Posterior vena cava (tissue), 2 donors: ENCODE results near the gene NT5C3A. TPM values are rescaled to one million over a fixed set of nuclear protein-coding genes. Genes with fewer than 3 reads are reported as not detected.
"Not testable (repeated sequence)": the region's sequence is repeated elsewhere in the genome, so short reads cannot be mapped to it uniquely, and the experiment has no call there.

Experiments
- DNase-seq: peaks from one replicate; pipeline ENCODE4 v3.0.0-alpha.2; 2020; ENCODE audit warnings: low spot score
- intact Hi-C, 2 donors: fragments of 100-400 bp; cut with DNase I; formaldehyde crosslinking; loops; one replicate each; pipeline versions ENCODE4 v1.14.1 to v1.14.2; 2022 to 2023
- total RNA-seq, 2 donors: library from RNA; stranded (reverse); fragmentation: NEBNext Ultra II Directional; extraction: Animal tissue kit (Norgen Biotek cat#: 25700); gene quantifications; one replicate each; pipeline ENCODE4 v1.2.1, GENCODE V29; 2021
- donor health status: DM: yes; HTN: yes; CAD: no.
- donor health status: DM: yes; HTN: yes; CAD: no.

NT5C3A gene
- total RNA-seq, 2 donors from 2014 or later, result 20.0 to 20.1 TPM

DNA sequence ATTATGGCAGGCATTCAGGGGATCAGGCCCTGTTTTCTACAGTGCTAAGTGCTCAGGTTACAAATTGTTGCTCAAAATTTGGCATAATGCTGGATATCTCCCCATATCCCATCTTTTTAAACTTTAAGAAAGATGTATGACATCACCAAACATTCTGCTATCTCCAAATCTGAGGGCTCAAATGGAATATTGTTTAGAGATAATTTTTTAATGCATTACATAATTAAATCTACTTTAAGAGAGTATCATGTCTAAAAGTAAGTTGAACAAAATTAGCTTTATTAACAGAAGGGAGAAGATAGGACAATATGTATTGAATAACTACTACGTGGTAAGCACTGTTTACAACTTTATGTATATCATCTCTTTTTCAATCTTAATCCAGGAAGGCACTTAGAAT, 13.9 kb downstream of the NT5C3A start:
- intact Hi-C loops, result no loop called here
- no peak for DNase-seq

DNA sequence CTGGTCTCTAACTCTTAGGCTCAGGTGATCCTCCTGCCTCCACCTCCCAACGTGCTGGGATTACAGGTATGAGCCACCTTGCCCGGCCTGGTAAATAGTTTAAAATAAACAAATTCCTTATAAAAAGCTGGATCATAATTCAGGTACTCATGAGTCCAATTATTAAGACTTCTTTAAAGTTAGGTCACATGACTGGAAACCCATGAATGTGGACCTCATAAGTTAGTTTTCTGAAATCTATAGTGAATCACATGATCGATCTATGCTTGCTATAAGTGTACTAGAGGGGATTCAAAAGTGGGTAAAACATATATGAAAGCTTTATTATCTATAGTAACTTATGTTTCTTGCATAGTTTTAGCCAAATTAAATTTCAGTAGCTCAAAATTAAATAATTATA, 14.3 kb downstream of the NT5C3A start:
- intact Hi-C loops, result no loop called here

DNA sequence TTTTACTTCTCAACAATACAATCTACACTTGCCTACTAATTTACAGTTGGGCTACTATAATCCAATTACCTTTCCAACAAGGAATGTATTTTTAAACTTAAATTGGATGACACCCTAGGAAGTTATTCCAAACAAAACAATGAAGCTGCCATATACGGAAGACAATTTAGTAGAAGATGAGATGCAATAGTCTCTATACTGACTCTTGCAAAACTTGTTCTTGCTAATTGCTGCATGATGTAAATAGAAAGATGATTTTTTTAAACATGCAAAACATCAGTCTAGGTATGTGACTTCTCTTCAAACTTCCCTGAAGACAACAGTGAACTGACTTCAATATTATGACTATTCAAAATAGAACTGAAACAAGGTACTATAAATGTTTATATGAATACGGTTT, 17.6 kb downstream of the NT5C3A start:
- intact Hi-C loops, result no loop called here
- DNase-seq, result no peak

More for the DNA sequence above, 14.3 kb downstream of the NT5C3A start:
- DNase-seq, result no peak

DNA sequence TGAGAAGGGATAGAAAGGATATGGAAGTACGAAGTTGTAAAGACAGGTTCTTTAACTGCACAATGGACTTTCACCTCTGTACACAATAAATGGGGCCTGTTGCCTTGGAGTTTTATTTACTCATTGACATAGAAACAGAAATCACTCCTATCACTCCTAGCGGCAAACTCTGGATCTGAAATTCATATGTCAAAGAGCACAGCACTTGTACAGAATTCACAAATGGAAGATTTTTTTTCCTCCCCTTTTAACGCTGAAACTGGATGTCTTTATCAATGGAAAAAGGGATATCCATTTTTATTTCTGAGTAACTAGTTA, 18.2 kb downstream of the NT5C3A start:
- no peak for DNase-seq
- intact Hi-C loops, result no loop called here

DNA sequence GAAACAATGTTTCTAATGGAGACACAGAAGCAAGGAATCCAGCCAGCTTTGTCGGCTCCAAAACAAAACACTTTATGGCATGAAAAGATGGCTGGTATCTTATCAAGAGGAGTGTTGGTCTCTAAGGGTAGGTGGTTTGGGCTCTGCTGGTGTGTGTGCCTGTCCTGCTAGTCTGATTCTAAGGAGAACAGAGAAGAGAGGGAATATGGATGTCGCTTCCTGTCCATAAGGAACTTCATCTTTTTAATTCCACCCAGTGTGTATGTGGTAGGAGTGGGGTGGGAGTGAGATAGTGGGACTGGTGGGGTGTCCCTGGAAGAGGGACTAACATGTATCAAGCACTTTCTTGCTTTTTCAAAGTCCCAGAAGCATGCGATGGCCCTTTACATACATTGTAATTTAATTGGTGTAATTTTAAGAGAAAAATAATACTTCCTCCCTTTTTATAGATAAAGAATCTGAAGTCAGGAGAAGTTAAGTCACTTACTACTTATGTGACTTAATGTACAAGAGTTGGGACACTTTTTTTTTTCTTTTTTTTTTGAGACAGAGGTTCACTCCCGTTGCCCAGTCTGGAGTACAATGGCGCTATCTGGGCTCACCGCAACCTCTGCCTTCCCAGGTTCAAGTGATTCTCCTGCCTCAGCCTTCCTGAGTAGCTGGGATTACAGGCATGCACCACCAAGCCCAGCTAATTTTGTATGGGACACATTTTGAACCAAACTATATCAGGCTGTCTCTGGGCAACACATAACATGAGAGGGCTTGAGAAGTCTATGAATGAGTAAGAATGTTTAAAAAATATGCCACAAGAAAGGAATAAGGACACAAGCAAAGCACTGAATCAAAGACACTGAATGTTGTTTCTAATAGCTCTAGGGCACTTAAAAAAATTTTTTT, 18.8 kb downstream of the NT5C3A start:
- intact Hi-C loops, result no loop called here
- no peak for DNase-seq

DNA sequence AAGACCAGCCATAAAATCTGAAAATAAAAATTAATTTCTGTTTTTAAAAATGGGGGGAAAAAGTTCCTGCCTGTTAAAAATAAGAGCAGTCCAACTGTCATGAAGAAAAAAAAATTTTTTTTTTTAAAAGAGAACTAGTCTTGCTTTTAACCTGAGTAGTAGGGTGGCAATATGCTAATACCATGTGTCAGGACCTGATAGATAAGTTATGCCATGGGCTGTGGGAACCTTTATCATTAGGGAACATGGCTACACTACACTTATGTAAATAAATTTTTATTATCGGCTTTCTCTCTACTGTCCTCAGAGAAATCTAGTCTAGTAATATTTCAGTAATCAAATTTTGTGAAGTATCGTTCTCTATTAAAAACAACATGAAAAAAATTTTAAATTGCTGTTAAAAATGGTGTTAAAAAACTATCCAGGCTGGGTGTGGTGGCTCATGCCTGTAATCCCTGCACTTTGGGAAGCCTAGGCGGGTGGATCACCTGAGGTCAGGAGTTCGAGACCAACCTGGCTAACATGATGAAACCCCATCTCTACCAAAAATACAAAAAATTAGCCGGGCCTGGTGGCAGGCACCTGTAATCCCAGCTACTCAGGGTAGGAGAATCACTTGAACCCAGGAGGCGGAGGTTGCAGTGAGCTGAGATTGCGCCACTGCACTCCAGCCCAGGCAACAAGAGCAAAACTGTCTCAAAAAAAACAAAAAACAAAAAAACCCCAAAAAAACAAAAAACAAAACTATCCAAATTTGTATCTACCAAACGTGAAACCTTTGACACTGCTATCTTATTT, 20.7 kb downstream of the NT5C3A start:
- DNase-seq, result no peak
- intact Hi-C loops, result no loop called here

DNA sequence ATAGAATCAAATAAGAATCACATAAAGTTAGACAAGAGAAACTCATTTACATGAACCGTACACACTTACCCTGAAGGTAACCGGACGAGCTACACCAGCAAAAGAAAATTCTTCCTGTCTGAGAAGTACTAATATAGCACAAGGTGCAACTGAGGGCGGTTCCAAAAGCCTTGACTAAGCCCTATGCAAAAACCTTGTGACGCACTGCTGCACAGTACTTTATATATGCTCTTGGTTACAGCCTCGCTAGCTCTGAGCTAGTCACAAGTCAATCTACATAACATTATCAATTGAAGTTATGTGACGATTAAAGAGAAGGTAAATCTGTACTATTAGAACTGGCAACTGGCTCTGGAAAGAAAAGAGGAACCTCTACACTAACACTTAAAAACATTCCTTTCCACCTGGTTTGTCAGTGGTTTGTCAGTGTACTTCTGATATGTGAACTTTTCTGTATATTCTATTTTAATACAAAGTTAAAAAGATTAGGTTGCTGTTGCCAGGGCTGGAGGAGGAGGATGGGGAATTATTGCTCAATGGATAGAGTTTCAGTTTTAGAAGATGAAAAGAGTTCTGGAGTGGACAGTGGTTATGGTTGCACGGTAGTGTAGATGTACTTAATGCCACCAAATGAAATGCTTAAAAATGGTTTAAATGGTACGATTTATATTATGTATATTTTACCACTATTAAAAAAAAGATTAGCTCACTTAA, 21.6 kb downstream of the NT5C3A start:
- DNase-seq, result no peak
- intact Hi-C loops, result no loop called here

DNA sequence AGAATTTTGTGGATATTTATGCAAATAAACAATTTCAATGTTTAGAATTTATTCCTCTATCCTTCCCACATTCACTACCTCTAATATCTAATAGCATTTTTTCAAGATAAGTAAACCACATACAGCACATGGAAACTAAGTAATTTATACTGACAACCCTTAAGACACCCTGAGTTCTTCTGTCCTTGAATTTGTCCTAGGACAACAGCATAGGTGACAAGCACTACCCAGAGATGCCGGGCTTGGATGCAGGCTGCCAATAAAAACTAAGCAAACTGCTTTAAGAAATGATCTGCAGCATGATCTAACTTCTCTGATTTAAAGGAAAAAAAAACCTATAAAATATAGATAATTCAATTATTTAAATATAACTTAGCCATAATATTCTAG, 22.7 kb downstream of the NT5C3A start:
- no peak for DNase-seq
- intact Hi-C loops, result no loop called here

DNA sequence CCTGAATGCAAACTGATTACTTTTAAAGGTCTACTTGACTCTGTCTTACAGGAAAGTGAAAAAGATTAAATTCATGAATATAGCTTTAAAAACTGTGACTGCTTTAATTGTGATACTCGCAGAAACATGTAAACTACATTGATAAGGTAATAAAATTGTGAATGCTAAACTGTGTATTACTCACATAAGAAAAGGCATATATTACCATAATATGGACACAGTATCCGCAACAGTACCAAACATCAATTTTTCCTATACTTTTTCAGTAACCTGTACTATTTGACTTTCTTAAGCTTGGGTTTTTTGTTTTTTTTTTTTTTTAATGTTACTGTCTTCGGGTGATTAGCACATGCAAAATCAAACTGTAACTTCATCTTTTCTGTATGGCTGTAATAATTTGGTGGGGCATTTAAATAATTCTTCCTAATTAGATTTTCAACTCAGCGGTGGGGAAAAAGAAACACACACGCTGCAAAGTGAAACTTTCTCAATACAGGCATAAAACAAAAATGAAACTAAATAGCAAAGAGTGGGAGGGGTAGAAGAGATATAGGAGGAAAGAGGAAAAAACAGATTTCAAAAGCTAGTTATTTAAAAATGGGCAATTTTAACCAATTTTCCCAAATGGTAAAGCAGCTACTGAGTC, 23.2 kb downstream of the NT5C3A start:
- intact Hi-C loops, result no loop called here
- DNase-seq, result no peak

DNA sequence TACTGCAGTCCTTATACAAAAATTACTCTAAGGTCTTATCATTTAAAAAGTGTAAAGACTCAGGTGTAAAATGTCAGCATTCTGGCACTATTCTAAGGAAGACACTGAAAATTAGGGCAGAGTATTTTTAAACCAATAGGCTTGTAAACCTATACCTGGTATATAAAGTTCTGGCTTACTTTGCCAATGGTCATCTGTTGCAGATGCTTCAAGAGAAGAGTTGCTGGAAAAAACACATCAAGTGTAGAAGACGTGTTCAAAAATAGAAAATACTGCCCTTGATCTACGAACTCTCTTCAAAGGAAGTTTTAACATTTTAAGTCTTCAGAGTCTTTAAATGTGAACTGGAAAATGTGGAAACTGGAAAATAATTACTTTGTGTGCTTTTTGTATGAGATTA, 23.9 kb downstream of the NT5C3A start:
- intact Hi-C loops, result no loop called here
- DNase-seq, result no peak

DNA sequence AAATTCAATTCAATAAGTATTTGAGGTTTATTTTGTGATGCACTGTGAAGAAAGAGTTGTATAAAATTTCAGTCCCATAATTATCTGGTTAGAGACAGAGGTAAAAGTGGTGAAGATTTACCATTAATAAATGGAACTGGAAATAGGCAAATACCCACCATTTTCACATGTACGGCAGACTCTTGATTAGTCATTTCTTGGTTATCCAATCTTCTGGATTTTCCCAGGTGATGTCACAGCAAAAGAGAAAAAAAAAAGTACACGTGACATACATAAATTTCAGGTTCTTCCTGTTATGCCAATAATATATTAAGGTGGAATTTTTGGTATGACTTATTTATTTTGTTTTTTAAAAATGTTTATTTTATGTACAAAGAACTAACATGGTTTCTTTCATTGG, 26.8 kb downstream of the NT5C3A start:
- intact Hi-C loops, result no loop called here
- DNase-seq, result no peak

DNA sequence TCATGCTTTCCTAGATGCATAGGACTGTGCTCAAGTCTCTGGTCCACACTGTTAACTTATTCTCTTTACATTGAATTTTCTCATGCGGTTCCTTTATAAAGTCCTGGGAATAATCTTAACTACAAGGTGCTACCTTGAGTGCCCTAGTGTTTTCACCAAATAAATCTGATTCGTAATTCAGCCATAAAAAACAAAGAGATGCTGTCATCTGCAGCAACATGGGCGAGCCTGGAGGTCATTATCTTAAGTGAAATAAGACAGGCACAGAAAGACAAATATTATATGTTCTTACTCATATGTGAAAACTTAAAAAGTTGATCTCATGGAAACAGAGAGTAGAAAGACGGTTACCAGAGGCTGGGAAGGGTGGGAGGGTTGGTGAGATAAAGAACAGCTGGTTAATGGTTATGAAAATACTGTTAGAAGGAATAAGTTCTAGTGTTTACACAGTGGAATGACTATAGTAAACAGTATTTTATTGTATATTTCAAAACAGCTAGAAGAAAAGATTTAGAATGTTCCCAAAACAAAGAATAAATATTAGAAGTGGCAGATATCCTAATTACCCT, 38.3 kb downstream of the NT5C3A start:
- DNase-seq, result no peak
- intact Hi-C loops, result no loop called here

DNA sequence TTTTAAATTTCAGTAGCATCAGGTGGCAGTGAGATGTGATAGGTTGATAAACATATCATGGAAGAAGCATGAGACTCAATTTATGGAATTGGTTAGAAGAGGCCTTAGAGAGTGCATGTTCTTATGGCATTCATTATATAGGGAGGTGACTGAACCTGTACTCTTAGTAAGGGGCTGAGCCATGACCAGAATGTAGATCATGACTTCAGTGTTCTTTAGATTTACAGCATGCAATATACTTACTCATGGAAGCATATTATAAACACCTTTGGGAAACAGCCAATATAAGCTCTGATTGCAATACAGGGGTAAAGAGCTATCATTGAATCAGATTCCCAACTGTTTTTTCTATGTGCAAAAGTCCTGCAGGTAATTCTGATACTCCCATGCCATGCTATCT, 50.2 kb downstream of the NT5C3A start:
- no peak for DNase-seq
- intact Hi-C loops, result no loop called here

DNA sequence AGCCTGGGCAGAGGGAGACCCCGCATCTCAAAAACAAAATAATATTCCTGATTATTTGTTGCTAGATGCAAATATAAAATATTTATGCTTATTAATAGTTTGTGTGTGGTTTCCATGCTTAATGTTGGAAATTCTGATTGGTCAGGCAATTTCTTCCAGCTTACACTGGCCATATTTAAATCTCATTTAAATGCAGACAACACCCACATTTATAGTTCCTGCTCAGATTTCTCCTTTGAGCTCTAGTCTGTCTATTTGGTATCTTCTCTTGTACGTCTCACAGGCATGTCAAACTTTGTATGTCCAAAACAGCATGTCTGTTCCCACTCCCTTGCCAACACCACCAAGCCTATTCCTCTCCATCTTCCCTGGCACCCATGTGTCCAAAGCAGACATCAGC, 52.8 kb downstream of the NT5C3A start:
- intact Hi-C loops, result no loop called here
- DNase-seq, result no peak

DNA sequence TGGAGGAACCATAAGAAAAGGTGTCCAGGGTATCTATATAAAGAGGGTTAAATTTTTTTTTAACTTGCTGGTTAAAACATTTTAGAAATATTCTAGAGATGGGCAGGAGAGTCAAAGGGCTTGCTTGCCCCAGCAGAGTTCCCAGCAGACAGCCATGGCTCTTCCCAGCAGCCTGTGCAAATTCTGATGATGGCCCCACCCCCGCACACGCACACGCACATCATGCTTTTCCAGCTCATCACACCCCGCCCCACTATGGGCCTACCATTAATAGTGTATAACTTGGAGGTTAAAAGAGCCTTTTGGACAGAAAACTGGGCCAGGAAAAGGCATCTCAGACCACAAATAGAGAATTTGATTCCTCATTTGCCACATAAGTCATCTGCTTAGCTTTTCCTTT, 56.9 kb downstream of the NT5C3A start:
- DNase-seq, intact Hi-C loops: not testable (repeated sequence)

DNA sequence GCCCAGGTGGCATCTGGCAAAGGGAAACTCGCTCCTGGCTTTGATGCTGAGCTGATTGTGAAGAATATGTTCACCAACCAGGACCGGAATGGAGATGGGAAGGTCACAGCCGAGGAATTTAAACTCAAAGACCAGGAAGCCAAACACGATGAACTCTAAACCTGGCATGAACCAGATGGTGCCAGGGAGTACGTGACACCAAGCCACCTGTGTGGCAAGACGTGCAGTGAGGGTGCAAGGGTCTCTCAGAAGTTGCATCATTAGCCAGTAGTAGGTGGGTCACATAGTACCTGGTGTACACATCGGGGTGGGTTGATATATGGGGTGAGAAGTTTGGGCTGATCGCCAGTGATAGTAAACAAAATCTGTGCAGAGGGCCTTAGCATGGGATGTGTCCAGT, 57.4 kb downstream of the NT5C3A start:
- intact Hi-C loops, result not testable (repeated sequence)

DNA sequence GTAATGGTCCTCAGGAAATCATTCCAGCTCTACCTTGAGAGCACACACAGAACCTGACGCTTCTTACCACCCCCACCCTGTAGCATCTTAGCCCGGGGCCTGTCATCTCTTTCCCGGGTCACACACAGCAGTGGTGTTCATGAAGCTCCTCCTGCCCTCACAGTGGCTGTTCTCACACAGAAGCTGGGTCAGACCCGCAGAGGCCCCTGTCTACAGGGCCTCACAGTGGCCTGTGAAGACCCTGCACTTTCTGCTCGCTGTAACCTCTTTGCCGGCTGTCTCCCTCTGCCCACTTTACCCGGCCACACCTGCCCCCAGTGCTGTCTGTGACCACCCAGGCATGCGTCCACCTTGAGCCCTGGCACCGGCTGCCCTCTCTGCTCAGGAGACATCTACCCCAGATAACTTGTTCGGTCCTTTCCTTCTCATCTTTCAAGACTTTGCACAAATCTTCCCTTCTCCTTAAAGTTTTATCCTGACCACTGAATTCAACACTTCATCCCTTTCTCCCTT, 58.4 kb downstream of the NT5C3A start:
- intact Hi-C loops, DNase-seq: not testable (repeated sequence)

More for the DNA sequence above, 57.4 kb downstream of the NT5C3A start:
- DNase-seq, result not testable (repeated sequence)

DNA sequence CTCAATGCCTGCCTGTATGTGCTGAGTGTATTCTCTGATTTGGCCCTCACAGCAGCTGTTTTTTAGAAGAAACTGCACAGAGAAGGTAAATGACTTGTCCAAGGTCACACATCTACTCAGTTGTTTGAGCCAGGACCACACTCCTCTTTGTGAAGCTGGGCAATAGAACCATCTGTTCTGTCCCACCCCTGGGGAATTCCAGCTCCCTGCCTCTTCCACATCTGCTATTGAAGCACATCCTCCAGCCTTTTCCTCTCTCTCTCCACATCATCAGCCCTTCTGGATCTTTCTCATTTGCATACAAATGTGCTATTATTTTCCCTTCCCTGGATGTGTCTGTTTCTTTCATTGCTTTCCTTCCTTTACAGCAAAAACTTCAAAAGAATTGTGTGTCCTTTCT, 59.5 kb downstream of the NT5C3A start:
- intact Hi-C loops, DNase-seq: not testable (repeated sequence)

DNA sequence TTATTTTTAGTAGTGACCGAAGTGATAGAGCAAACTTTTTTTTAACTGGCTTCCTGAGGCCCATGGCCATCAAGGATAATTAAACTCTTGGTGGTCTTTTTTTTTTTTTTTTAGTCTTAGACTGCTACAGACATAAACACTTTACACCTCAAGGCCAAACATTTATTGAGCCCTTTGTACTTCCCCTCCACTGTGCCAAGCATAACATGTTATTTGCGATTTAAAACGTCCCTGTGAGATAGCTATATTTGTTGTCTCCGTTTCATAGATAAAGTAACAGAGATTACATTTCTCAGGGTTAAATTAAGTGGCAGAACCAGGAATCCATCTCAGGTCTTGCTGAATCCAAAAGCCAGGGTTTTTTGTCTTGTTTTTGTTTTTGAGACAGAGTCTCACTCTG, 63.2 kb downstream of the NT5C3A start:
- intact Hi-C loops, result not testable (repeated sequence)

More for the DNA sequence above, 63.2 kb downstream of the NT5C3A start:
- not testable (repeated sequence) for DNase-seq
